ENCODE measurements around the gene SELPLG. TPM values are rescaled to one million over a fixed set of nuclear protein-coding genes. Genes with fewer than 3 reads are reported as not detected.
"Not testable (repeated sequence)": the region's sequence is repeated elsewhere in the genome, so short reads cannot be mapped to it uniquely, and the experiment has no call there.

Gene SELPLG
- polyA plus RNA-seq, 3 donors = 2.5 to 14.1 (median 8.8) TPM

DNA sequence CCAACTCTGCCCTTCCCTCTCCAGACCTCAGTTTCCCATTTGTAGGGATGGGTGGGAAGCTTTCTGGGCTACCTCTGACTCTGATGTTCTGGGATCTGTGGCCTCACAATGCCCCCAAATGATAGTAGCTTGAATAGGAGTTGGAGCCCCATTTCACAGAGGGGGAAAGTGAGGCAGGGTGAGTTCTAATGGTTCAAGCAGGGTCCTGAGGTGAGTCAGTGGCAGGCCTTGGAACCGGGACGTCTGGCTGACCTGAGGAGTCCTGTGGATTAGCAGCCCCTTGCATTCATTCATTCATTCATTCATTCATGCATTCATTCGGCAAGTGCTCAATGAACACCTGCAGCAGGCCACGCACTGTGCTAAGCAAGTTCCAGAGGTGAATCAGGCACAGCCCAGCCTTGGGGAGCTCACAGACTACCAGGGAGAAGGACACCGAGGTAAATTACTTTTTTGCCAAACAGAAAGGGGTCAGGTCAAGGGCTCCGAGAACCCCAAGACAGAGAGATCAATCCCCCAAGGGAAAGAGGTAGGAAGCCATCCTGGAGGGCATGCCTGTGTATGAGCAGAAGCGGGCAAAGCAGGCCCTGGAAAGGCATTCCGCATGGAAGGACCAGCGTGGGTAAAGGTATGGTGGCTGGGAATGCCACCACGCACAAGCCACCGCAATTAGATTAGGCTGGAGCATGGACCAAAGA lies 35.0 kb downstream of the SELPLG start:
- H3K27ac ChIP-seq (ENCODE audit: low read depth, low read length) = no peak overlapping the region
- 85 to 94% (median 93%) methylated on average over 11 of the region's 11 CpGs for WGBS, 3 donors

DNA sequence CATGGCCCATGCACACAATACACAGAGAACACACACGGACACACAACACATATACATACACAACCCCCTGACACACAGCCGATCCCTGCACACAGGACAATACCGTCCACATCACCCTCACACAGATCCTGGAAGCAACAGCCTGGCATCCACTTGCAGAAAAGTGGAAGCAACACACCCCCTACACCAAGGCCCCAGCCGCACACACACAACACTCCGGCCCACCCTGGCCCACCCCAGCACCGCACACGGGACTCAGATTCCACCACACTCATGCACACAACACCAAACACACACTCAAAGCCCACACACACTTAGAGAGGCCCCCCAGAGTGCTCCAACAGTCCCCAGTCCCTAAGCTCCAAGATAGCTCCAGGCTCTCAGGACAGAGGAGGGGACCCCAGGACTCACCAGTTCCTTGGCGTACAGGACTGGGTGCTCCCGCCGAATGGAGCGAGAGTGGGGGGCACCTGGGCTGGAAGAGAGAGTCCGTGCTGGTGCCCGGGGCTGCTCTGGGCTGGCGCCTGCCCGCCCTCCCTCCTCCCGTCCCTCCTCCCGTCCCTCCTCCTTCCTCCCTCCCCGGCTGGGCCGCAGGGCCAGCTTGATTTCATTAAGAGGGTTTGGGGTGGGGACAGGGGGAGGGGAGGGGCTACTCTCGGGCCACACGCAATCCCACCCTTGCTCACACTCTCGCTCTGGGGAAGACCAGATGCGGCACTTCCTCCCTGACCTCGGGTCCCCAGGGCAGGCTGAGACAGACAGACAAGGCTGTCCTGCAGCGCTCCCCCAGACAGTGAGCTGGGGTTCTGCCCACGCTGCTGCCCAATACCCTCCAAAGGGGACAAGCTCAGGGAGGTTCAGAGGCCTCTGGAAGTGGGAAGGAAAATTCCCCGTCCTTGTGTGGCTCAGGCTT lies 35.9 kb downstream of the SELPLG start, which contains the start of gene TMEM119:
TSS of gene TMEM119 (minus strand) at position 526 of the 913 bp plus-strand sequence. CDS start 5,701 bp downstream, outside the sequence.
- H3K27ac ChIP-seq (ENCODE audit: low read depth, low read length) = no peak within 1 kb of the TSS
- 31 to 38% (median 34%) methylated on average over 25 to 27 of the region's 27 CpGs for WGBS, 3 donors

DNA sequence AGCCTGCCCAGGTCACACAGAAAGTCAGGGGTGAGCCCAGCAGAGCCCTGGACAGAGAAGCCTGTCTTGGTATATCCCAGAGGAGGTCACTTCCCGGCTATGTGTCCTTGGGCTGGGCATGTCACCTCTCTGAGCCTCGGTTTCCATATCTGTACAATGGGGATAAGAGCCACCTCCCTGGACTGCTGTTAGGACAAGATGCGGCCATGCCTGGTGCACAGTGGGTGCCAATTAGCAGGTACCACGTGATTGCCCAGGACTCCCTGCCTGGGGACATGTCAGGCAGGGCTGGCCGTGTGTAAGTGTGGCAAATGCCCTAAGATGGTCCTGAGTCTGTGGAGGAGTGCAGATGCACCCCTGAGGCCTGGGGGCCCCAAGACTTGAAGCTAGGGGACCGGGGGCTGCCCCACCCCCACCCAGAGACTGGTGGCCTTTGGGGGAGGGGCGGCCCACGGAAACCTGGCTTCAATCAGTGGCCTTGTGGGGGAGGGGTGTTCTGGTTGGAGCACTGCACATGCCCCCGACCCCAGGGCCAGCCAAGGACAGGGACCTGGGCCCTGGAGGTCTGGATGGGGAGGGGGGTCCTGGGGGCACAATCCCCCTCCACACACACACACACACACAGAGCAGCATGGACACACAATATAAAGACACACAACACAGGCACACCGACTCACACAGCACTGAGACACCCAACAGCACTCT lies 36.7 kb downstream of the SELPLG start:
- H3K27ac ChIP-seq (ENCODE audit: low read depth, low read length) = no peak overlapping the region
- 44 to 58% (median 58%) methylated on average over 10 of the region's 10 CpGs for WGBS, 3 donors

DNA sequence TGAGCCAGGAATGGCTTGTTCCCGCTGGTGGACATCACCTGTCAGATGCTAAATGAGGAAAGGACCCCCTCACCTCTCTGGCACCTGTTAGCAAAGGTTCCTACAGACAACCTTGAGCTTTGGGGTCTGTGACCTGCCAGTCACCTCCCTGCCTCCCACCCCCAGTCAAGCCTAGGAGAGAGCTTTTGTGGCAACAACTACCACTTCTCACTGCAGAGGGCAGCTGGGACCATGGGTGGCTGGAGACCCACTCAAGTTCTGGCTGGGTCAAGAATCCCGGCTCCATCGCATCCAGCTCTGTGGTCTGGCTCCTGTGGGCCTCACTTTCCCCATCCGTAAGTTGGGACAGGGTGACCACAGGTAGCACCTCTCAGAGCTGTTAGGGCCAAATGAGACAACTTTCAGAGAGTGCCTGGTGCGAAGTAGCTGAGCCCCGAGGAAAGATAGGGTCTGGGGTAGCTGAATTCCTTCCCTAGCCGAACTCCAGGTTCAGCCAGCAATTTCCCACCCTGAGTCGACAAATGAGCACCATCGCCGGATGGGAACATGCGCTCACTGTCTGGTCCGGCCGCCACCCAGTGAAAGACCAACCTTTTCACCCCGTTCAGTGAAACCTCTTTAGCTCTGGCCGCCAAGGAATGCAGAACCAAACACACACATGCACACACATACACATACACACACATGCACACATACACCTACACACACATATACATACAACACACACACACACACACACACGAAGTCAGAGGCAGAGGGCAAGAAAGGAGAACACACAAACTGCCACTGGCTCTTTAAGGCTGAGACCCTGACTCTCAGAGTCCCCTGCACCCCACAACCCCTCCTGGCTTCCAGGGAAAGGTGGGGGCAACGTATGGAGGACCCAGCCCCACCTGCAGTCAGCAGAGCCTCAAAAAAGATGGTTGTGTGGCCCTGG lies 37.7 kb downstream of the SELPLG start:
- no peak overlapping the region for H3K27ac ChIP-seq (ENCODE audit: low read depth, low read length)
- 70 to 77% (median 74%) methylated on average over 17 of the region's 17 CpGs for WGBS, 3 donors

DNA sequence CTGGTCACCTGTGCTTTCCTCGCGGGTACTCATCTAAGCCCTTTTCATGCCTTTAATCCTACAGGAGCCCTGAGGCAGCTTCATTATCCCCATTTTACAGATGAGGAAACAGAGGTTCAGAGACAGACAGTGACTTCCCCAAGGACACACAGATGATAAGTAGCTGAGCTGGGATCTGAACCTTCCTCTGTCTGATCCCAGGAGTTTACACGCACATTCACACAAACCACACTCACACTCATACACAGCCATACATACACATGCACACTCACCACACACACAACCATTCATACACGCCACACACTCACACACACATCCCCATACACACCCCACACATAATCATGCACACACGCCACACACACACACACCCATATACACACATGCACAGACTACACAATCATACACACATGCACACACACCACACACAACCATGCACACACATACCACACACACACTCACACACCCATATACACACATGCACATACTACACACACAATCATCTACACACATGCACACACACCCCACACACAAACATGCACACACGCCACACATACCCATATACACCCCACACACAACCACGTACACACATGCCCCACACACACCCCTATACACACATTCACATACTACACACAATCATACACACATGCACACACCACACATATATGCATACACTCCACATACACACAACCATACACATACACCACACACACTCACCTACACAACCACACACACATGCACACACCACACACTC lies 38.6 kb downstream of the SELPLG start:
- no peak overlapping the region for H3K27ac ChIP-seq (ENCODE audit: low read depth, low read length)
- WGBS, 3 donors = 89 to 96% (median 93%) methylated on average over 7 of the region's 7 CpGs

DNA sequence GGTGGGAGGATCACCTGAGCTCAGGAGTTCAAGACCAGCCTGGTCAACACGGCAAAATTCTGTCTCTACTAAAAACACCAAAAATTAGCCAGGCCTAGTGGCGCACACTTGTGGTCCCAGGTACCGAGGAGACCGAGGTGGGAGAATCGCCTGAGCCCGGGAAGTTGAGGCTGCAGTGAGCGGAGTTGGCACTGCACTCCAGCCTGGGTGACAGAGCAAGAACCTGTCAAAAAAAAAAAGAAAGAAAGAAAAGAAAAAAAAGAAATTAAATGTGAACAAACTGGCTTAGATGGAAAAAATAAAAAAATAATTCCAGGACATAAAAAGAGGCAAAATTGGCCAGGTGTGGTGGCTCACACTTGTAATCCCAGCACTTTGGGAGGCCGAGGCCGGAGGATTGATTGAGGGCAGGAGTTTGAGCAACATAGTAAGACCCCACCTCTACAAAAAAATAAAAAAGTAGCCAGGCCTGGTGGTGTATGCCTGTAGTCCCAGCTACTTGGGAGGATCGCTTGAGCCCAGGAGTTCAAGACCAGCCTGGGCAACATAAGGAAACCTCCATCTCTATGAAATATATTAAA lies 39.3 kb downstream of the SELPLG start:
- 96 to 97% (median 96%) methylated on average over 10 of the region's 10 CpGs for WGBS, 3 donors
- H3K27ac ChIP-seq (ENCODE audit: low read depth, low read length) = no peak overlapping the region

DNA sequence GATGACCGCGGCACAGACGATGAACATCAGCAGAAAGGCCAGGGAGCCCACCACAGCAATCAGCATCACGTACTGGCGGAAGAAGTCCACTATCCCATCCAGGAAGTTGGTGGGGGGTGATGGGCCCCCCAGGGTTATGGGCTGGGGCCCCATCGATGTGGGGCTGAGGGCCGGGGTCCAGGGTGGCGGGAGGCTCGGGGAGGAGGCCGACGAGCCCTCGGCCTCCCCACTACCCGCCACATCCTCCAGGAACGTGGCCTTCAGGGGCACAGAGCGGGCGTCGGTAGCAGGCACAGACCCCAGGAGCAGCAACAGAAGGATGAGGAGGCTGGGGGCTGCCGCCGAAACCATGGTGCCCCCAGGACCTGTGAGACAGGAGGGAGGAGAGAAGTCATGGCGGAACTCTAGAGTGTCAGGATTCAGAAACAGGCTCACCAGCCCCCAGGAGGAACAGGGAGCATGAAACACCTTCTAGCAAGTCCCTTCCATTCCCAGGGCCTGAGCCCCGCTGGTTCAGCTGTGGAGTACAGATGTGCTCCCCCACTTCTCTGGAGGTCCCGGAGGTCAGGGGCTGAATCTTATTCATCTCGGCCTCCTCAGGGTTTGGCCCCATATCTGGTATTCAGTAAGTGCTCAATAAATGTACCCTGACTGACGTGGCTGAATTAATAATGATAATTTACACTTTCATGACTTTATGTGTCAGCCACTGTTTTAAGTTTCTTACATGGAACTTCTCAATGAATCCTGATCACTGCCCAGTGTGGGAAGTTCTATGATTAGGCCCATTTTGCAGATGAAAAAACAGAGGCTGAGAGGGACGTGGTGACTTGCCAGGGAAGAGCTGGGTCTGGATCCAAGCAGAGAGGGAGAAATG lies 41.4 kb downstream of the SELPLG start:
- no peak overlapping the region for H3K27ac ChIP-seq (ENCODE audit: low read depth, low read length)
- 92 to 94% (median 94%) methylated on average over 25 of the region's 25 CpGs for WGBS, 3 donors

DNA sequence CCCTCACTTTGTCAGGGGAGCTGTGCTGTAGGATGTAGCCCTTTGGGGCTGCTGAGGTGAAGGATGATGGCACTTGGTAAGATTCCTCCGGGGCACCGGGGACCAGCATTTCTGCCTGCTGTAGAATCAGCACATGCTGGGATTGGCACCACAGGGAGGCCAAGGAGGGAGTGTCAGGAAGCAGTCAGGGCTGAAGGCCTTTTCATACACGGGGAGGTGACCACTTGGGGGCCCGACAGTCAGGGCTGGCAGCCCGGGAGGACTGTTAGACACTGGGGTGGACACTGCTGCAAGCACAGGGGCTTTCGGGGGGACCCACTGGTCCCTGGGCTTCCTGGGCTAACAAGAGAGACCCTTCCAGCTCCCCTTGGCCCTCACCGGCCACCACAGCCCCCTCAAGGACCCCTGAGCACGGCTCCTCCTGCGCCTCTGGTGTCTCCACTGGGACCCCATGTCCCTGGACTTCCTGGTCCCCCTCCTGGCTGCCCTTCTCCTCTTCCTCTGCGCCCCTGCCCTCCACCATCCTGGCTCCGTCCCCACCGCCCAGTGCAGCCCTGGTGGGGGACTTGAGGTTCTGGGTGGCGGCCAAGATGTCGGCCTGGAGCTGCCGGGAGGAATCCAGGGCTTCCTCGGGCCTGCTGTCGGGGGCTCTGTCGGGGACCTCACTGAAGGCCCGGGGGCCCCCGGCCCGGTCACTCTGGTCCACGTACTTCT lies 42.3 kb downstream of the SELPLG start:
- no peak overlapping the region for H3K27ac ChIP-seq (ENCODE audit: low read depth, low read length)
- 81 to 89% (median 88%) methylated on average over 22 of the region's 22 CpGs for WGBS, 3 donors

DNA sequence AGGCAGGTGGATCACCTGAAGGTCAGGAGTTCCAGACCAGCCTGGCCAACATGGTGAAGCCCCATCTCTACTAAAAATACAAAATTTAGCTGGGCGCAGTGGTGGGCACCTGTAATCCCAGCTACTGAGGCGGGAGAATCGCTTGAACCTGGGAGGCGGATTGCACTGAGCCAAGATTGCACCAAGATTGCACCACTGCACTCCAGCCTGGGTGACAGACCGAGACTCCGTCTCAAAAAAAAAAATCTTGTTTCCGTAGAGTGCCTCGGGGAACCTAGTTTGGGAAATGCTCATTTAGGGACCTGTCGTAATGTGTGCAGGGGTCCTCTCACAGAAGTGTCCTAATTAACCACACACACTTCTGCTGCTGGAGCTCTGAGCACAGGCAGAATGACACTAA lies 43.2 kb downstream of the SELPLG start:
- 77 to 82% (median 78%) methylated on average over 9 of the region's 9 CpGs for WGBS, 3 donors
- not testable (repeated sequence) for H3K27ac ChIP-seq (ENCODE audit: low read depth, low read length)

DNA sequence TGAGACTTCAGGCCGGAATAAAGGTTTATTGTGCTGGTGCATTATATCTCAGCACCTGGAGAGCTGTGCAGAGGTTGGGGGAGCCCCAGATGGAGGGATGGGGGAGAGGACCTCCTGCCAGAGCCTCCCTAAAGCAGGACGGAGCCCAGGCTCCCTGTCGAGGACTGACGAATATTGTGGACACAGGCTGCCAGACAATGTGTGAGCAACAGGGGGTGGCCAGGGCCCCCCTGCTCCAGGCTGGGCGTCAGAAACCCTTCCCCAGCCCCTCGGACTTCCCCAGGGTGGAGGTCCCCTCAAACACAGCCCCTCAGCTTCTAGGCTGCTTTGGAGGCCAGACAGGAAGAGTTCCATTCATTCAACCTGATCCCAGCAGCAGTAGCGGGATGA lies 43.9 kb downstream of the SELPLG start:
- 59 to 75% (median 74%) methylated on average over 6 to 7 of the region's 7 CpGs for WGBS, 3 donors

DNA sequence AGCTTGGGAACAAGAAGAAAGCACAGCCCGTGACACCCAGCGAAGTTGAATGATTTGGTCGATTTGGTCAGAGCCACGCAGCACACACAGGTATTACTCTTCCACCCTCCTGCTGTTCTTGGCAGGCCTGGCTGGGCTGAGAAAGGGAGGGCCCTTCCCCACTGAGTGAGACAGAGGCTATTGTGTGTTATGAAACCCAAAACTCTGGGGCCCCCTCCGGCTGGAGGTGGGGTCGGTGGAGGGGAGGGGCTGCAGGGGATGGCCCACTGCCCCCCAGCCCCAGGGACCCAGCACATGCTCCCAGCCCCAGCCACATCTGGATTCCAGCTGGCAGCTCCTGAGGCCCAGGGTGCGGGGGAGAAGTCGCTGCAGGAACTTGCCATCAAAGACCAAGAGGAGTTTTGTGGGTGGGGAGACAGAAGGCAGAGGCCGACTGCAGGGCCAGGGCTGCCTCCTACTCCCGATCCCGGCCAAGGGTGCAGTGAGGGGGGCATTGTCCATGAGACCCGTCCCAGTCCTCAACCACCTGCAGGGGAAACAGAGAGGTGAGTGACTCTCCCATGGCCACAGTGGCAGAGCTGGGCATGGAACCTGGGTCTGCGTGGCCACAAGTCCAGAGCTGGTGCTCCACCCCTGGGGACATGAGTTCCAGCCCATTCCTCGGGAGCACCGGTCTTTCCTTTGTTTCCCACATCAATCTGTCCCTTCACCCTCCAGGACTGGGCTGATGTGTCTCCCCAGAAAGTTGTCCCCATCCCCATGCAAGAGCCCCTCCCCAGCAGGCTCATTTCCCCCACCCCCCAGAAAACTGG lies 44.5 kb downstream of the SELPLG start:
- WGBS, 3 donors = 32 to 46% (median 44%) methylated on average over 15 of the region's 15 CpGs
- no peak overlapping the region for H3K27ac ChIP-seq (ENCODE audit: low read depth, low read length)

More for the DNA sequence above, 43.9 kb downstream of the SELPLG start:
- H3K27ac ChIP-seq (ENCODE audit: low read depth, low read length) = no peak overlapping the region

DNA sequence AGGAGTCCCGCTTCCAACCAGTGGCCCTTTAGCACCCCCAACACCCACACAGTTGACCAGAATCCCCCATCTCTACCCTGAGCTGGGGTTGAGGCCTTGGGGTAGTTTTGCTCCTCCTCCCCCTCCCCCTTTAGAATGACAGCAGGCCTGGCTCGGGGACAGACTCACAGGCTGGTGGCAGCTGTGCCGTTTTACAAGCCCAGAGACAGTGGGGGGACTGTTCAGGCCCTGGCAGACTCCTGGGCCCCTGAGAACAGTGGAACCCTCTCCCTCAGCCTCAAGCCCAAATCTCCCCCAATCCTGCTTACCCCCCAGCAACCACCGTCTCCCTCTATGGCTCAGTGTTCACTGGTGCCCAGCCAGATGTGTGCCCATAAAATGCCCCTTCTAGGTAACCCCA lies 45.9 kb downstream of the SELPLG start:
- 56 to 80% (median 69%) methylated on average over 4 of the region's 4 CpGs for WGBS, 3 donors
- H3K27ac ChIP-seq (ENCODE audit: low read depth, low read length) = no peak overlapping the region

DNA sequence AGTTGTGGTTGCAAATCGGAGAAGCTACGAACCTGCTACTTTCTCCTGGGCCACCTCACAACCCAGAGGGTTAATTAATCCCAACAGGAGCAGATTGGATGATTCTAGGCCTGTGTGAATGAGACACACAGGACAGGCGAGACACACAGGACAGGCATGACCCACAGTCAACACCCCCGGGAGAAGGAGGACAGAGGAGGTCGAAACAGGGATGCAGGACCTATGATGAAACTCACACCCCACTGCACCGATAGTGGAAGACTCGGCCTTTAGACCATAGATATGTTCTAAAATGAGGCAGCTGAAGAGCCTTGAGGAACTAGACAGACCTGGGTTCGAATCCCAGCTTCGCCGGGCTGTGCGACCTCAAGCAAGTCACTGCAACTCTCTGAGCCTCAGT lies 47.4 kb downstream of the SELPLG start:
- WGBS, 3 donors = 82 to 93% (median 93%) methylated on average over 11 of the region's 11 CpGs
- H3K27ac ChIP-seq (ENCODE audit: low read depth, low read length) = no peak overlapping the region

DNA sequence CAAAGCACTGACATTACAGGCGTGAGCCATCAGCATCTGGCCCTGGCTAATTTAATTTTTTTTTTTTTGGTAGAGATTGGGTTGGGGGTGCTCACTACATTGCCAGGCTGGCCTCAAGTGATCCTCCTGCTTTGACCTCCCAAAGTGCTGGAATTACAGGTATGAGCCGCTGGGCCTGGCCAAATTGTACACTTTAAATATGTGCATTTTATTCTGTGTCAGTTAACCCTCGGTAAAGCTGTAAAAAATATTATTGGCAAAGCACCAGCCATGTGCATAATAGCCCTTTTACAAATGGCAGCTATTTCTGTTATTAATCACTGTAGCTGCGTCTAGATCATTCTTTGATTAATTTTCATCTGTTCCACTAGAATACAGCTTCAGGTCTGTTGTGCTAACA lies 47.8 kb downstream of the SELPLG start:
- WGBS, 3 donors = 41 to 76% (median 69%) methylated on average over 4 of the region's 4 CpGs
- H3K27ac ChIP-seq (ENCODE audit: low read depth, low read length) = no peak overlapping the region
